ENCODE data around the gene PCDH15.

DNA sequence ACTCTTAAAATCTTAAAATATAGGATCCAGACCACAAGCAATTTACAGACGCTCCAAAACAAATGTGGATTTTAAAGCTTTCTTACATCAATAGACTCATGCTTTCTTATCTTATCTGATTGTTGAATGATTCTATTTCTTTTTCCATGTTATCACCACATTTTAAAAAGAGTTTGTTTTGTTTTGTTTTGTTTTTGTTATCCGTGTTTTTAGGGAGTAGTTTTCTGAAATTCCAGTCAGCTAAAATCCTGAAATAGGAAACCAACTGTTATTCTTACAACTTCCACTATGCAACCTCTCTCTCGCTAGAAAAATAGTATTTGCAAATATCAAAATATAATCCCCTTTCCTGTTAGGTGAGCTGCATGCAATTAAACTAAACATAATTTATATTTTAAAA, 251.0 kb downstream of the PCDH15 start:
- TF ChIP-seq, protein P1, sequence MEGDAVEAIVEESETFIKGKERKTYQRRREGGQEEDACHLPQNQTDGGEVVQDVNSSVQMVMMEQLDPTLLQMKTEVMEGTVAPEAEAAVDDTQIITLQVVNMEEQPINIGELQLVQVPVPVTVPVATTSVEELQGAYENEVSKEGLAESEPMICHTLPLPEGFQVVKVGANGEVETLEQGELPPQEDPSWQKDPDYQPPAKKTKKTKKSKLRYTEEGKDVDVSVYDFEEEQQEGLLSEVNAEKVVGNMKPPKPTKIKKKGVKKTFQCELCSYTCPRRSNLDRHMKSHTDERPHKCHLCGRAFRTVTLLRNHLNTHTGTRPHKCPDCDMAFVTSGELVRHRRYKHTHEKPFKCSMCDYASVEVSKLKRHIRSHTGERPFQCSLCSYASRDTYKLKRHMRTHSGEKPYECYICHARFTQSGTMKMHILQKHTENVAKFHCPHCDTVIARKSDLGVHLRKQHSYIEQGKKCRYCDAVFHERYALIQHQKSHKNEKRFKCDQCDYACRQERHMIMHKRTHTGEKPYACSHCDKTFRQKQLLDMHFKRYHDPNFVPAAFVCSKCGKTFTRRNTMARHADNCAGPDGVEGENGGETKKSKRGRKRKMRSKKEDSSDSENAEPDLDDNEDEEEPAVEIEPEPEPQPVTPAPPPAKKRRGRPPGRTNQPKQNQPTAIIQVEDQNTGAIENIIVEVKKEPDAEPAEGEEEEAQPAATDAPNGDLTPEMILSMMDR (IDR thresholded peaks at IDR 0.05; ENCODE audit: poor library complexity): no peak
- TF ChIP-seq EZH2 (IDR thresholded peaks at IDR 0.05; ENCODE audit: borderline replicate concordance): no peak
